ENCODE results near the gene AGTRAP.

GRCh38 chr1:11690397-11691301 lies 45.3 kb upstream of the AGTRAP start:
- no peak for TF ChIP-seq CTCF (conservative IDR thresholded peaks at IDR 0.05; ENCODE audit: low read depth, low read length)
- TF ChIP-seq EZH2 (IDR thresholded peaks at IDR 0.05; ENCODE audit: borderline replicate concordance, low read depth, low read length, poor library complexity, severe bottlenecking) = no peak
